Activated CD4-positive, alpha-beta T cell treated with anti-CD3 and anti-CD28 coated beads for 1 hour (primary cell): ENCODE measurements around the gene VDAC2.
"Not testable (repeated sequence)": the region's sequence is repeated elsewhere in the genome, so short reads cannot be mapped to it uniquely, and the experiment has no call there.

Experiments used
- DNase-seq: peaks from one replicate; pipeline ENCODE4 v3.0.0-alpha.2; 2020

The VDAC2 gene

DNA sequence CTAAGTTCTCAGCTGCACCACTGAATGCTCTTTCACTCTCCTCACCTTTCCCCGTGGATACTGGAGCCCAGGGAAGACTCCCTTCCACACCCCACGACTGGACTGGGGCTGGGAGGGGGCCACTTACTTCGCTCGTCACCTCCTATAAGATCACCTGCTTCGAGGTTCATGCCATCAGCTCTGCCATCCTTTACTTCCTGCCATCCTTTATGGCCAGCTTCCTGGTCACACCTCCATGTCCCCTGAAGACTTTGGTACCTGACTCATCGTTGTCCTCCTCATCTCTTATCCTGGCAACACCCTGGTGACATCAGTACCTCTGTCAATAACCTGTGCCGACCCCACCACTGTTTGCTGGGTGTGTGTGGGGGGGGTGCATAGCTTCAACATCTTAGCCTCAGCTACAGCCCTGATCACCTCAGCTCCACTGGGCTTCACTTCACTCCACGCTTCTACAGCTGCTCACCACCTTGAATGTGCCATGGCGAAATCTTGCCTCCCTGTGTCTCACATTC lies 8.7 kb upstream of the VDAC2 start:
- no peak for DNase-seq

DNA sequence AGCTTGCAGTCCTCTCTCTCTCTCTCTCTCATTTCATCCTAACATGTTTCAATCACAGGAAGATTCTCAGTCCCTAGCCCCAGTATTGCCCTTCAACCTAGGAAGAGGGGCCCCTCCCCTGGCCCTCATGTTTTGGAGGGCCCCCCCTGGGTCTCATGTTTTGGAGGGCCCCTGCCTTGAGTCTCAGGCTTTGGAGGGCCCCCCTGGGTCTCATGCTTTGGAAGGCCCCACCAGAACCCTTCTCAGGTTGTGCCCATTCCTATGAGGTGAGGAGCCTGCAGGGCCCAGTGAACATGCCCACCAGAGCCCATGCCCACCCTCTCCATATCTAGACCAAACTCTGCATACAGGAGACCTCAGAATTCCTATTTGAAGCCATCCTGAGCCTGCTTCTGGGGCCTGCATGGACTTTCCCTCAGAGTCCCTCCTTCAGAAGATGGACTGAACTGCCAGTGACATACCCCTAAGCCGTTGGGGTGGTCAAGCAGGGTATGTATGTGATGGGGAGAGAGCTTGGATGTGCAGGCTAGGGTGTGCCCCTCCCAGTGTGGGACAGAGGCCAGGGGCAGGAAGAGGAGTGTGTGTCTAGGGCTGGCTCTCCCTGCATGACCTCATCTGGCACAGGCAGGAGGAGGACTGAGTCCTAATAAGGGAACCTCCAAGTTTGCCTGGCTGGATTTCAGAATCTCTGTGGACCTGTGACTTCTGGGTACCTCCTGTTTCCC lies 8.1 kb upstream of the VDAC2 start:
- DNase-seq, result no peak

DNA sequence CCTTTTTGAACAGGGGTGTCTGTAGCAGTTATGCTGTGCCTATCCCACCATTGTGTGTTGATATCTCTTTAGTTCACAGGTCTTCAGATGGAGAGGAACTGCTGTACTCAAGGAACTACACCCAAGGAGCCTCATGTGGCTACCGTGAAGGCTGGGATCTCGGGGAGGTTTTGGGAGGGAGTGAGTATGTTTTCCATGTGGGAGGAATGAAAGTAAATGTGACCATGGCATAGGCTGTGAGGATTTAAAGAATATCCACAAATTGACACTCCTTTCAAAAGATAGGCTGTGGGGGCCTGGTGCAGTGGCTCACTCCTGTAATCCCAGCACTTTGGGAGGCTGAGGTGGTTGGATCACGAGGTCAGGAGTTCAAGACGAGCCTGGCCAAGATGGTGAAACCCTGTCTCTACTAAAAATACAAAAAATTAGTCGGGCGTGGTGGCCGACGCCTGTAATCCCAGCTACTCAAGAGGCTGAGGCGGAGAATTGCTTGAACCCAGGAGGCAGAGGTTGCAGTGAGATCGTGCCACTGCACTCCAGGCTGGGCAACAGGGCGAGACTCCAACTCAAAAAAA lies 7.5 kb upstream of the VDAC2 start:
- DNase-seq, result not testable (repeated sequence)

DNA sequence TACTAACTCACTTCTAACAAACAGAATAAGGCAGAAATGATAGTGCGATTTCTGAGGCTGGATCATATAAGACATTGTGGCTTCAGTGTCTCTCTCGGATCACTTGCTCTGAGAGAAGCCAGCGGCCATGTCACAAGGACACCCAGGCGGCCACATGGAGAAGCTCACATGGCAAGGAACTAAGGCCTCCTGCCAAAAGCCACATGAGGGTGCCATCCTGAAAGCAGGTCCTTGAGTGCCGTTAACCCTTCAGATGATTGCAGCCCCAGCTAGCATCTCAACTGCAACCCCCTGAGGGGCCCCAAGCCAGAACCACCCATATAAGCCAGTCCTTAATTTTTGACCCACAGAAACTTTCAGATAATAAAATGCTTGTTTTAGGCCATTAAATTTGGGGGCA lies 6.9 kb upstream of the VDAC2 start:
- no peak for DNase-seq

DNA sequence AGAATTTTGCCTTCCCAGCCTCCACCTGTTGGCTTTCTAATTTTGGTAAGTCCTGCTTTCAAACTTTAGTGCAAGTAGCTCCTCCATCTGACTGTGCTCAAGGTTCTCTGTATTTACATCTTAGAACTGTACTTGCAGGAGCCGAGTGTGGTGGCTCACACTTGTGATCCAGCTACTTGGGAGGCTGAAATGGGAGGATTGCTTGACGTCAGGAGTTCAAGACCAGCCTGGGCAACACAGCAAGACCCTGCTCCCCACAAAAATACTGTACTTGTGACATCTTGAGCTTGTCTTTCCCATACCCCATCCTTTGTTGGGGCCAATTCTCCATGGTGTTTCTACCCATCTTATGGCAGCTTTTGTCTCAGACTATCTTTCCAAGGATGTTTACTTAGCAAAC lies 4.7 kb upstream of the VDAC2 start:
- DNase-seq, result no peak

DNA sequence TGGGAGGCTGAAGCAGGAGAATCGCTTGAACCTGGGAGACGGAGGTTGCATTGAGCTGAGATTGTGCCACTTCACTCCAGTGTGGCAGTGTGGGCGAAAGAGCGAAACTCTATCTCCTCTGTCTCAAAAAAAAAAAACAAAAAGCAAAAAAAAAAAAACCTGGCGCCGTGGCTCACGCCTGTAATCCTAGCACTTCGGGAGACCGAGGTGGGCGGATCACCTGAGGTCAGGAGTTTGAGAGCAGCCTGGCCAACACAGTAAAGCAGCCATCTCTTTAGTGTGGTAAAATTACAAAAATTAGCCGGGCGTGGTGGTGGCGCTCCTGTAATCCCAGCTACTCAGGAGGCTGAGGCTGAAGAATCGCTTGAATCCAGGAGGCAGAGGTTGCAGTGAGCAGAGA lies 4.0 kb upstream of the VDAC2 start:
- DNase-seq, result not testable (repeated sequence)

DNA sequence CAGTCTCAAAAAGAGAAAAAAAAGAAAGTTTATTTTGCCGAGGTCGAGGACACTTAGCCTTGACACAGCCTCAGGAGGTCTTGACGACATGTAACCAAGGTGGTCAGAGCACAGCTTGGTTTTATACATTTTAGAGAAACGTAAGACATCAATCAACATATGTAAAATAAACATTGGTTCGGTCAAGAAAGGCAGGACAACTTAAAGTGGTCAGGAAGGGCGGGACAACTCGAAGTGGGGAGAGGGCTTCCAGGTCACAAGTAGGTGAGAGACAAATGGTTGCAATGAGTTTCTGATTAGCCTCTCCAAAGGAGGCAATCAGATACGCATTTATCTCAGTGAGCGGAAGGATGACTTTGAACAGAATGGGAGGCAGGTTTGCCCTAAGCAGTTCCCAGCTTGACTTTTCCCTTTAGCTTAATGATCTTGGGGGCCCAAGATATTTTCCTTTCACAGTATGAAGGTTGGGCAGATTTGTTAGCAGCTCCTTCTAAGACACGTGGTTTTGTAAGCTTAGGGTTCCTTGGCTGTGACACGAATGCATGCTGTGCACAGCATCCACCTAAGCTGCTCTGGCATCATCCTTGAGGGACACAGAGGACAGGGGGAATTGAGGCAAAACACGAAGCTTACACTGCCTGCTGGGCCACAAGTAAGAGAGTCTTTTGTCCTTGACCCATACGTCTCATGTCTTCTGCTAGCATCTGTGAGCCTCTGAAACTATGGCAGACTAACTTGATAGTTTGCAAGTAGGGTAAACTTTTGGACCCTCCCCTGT lies 3.3 kb upstream of the VDAC2 start:
- DNase-seq, result no peak

DNA sequence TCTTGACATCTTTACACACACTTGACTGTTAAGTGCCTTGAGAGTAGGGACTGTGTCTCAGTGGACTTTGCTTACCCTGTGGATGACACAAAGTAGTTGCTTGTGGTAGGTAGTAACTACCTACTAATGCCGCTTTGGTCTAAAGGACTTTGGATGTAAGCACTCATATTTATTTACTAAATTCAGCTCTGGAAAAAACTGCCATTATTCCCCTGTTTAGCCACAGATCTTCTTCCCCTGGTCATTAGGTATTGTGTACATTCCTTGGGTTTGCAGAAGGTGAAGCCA lies 2.8 kb upstream of the VDAC2 start:
- no peak for DNase-seq

DNA sequence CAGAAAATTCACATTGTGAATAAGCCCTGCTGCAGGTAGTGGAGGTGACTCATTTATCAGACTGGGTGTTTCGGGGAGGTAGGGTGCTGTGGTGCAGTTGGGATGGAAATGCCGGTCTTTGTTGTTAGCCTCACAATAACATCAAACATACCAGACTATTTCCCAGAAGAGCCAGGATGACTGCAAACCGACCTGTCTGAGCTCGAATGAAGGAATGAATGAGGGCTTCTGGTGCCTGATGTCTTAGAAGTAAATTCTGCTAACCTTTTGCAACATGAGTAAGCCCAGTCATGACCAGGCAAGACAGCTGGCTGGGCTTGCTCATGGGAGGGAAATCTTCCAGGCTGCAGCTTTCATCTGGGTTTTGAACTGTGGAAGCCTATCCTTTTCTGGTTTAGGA lies 2.4 kb upstream of the VDAC2 start:
- DNase-seq, result no peak

DNA sequence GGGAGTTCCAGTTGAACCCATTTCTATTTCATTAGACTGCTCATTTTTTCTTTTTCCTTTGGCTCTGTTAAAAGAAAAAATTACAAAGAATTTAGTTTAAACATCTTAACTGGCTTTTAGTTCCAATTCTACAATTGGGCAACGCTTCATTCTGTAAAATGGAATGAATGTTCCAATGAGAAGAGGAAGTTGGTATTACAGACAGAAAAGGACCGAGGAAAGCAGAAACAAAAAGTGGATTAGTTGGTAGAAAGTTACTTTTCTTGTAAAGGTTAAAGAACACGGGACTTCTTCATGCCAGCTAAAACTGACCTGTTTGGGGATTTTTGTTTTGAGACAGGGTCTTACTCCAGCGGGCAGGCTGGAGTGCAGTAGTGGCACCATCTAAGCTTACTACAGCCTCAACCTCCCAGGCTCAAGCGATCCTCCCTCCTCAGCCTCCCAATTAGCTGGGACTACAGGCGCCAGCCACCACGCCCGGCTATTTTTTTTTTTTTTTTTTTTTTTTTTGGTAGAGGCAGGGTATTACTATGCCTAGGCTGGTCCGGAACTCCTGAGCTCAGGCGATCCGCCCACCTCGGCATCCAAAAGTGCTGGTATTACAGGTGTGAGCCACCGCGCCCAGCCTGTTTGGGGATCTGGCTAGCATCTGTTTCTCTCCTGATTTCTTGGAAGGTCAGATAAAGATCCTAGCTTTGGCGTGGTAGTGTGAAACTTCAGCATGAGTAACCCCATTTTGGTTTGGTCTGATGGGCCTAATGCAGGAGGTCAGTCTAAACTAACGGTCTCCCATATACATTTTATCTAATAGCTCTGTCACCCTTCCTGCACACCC lies 1.3 kb upstream of the VDAC2 start:
- no peak for DNase-seq

DNA sequence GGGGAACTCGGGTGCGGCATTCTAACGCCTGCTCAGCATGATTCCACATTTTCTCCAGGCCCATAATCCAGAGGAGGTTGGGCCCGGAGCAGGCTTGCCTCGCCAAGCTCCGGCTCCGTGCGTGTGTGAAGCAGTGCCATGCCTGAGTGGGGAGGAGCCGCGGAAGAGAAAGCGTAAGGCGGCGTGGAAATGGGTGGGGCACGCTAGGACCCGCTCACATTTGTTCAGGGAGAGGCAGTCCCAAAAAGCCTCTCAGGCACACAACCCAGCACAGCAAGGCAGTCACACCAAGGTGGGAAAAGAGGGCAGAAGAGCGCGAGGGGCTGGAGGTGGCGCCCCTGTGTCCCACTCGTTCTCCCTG lies 695 bp upstream of the VDAC2 start:
- DNase-seq, result peak; percentile 68

DNA sequence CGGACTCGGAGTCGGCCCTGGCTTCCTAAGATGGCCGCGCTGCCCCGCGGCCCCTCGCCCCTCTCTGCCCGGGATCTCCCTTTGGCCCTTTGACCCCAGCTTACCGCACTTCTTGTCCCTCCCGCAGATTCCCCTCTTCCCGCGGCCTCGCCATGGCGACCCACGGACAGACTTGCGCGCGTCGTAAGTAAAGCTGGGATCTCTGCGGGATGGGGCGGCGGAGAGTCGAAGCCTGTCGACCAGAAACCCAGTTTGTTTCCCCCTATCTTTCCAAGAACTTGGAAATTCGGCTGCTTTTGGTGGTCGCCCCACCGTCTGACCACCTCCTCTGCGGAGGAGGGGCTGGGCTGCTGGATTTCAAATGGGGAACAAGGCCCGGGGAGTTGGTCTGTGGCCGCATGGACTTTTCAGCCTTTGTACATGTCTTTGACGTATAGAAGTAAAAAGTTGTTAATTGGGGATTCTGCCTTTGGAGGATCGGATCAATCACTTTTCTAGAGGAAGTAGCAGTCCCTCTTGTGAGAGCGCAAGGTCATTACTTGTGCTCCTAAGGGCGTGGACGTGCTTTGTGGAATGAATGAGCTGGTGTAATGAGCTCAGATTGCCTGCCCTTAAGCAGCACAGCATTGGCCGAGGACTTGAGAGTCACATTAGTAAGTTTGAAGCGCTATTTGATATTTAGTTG lies 553 bp downstream of the VDAC2 start:
- no peak for DNase-seq

DNA sequence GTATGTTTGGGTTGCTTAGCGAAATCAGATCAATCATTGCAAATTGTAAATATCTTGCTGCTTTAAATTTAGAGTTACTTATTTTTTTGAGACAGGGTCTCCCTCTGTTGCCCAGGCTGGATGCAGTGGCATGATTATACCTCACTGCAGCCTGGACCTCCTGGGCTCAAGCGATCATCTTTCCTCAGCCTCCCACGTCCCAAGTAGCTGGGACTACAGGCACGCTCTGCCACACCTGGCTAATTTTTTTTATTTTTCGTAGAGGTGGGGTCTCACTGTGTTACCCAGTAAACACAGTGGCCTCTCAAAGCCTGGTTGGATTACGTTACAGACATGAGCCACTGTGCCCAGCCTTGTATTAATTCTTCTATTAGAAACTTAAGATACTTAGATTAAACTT lies 1.7 kb downstream of the VDAC2 start:
- DNase-seq, result no peak

DNA sequence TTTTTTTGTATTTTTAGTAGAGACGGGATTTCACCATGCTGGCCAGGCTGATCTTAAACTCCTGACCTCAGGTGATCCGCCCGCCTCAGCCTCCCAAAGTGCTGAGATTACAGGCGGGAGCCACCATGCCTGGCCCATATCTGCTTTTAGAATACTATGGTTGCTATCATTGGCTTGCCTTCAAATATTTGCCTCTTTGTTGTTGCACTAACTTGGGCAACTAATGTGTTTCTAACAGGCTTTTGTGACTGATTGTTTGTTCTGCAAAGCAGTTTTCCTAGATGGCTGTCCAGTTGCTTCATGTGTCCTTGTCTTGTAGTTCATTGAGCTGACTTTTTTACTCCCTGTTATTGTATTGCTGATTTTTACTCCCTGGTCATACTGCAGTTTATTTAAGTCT lies 9.7 kb downstream of the VDAC2 start:
- DNase-seq, result no peak

DNA sequence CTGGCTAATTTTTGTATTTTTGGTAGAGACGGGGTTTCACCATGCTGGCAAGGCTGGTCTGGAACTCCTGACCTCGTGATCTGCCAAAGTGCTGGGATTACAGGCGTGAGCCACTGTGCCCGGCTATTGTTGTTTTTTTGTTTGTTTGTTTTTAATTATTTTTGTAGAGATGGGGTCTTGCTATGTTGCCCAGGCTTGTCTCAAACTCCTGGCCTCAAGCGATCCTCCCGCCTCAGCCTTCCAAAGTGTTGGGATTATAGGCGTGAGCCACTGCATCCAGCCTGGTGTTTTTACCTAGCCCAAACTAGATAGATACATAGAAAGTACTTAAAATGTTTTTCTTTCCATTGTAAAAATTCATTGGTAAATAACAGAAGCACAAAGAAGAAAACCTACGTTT lies 10.9 kb downstream of the VDAC2 start:
- not testable (repeated sequence) for DNase-seq

DNA sequence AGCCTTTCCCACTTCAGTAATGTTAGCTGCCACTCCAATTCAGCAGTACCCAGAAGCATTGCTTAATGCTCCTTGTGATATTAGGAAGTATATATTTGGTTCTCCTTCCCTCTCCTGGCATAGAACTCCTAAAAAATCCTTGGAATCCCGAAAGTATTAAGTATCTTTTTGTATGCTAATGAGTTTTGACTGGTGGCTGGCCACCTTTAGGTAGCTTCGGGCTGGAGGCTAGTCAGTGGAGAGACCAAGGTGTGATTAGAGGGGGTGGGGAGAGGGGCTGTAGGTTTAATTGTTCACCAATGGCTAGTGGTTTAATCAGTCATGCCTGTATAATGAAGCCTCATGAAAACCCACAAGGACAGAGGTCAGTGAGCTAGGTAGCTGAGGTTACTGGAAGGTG lies 12.9 kb downstream of the VDAC2 start:
- DNase-seq, result no peak

DNA sequence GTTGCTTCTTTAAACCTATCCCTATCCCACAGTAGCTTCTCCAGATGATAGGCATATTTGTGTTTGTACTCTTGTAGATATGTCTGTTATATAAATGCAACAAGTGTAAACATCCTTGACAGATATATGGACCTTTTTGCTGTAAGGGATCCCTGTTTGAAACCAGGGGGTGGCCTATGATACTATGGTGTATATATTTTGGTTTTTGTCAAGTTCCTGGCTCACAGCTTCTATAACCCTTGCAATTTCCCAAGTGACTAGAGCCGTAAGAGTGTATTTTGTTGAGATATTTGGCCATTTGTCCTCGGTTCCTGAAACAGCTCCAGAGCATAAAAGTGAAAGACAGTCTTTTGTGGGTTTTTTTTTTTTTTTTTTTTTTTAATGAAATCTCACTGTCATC lies 15.5 kb downstream of the VDAC2 start:
- DNase-seq, result no peak

DNA sequence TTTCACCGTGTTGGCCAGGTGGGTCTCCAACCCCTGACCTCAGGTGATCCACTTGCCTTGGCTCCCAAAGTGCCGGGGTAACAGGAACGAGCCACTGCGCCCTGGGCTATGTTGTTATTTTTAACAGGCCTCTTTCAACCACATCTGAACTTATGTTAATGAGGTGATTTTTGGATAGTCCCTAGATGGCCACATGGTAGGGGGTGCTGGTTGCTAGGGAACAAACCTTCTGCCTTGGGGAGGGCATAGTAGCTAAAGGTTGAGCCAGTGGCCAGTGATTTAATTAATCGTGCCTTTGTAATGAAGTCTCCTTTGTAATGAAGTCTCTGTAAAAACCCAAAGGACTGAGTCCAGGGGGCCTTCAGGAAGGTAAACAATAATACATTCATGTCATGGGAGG lies 16.1 kb downstream of the VDAC2 start:
- DNase-seq, result no peak

DNA sequence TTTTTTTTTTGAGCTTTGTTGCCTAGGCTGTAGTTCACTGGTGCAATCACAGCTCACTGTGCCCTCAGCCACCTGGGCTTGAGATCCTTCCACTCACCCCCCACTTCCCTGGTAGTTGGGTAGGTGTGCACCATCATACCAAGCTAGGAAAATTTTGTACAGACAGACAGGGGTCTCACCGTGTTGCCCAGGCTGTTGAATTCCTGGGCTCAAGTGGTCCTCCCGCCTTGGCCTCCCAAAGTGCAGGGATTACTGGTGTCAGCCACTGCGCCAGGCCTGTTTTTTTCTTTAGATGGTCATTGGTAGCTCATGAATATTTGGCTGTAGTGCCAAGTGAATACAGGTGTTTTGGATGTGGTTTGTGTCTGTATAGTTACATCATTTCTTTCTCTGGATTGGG lies 17.7 kb downstream of the VDAC2 start:
- DNase-seq, result no peak

DNA sequence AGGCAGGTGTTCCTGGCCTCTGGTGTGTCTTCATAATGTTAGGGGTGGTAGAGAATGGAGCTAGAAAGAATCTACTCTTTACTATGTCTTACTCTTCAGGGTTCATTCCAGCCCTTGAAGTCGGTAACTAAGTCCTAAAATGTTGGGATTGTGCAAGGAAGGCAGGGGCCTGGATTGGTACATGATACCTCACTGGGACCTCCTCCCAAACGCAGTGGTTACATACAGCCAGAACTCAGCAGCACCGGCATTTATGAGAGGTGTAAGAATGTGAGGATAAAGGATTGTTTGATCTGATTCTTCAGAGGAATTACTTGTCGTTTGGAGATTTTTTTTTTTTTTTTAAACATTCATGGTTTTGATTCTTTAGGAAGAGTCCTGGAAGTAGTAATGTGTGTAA lies 18.2 kb downstream of the VDAC2 start:
- no peak for DNase-seq

DNA sequence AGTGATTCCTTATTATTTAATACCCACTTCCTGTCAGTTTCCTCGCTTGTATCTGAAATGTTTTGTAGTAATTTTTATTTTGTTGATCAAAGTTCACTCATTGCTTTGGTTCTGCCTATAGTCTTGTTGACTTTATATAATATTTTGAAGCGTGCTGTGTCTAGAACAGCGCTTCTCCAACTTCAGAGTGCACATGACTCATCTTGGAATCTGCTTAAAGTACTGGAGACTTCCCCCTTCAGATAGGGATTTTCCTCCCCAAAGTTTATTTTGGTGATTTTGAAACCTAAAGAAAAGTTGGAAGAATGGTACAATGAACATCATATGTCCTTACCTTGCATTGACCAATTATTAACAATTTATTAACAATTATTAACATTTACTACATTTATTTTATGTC lies 19.4 kb downstream of the VDAC2 start:
- DNase-seq, result no peak

DNA sequence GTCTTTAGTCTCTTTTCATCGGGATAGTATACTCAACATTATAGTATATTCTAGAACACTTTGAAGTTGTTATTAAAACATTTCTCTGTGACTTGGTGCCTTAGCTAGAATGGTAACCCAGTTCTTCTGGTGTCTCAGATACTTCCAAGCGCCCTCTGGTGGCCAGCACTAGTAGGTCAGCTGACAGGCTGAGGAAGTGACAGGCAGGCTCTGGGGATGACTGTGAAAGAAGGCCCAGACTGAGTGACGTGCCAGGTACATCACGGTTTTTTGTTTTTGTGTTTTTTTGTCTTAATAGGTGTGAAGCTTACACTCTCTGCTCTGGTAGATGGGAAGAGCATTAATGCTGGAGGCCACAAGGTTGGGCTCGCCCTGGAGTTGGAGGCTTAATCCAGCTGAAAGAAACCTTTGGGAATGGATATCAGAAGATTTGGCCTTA lies 20.0 kb downstream of the VDAC2 start:
- DNase-seq, result peak; percentile 88
